Non-pigmented ciliary epithelial cell (primary cell): ENCODE data around the gene ZNF467.

Experiments
- DNase-seq: peaks from one replicate; pipeline ENCODE4 v3.0.0-alpha.2; 2010; ENCODE audit warnings: low read depth

Gene ZNF467, protein sequence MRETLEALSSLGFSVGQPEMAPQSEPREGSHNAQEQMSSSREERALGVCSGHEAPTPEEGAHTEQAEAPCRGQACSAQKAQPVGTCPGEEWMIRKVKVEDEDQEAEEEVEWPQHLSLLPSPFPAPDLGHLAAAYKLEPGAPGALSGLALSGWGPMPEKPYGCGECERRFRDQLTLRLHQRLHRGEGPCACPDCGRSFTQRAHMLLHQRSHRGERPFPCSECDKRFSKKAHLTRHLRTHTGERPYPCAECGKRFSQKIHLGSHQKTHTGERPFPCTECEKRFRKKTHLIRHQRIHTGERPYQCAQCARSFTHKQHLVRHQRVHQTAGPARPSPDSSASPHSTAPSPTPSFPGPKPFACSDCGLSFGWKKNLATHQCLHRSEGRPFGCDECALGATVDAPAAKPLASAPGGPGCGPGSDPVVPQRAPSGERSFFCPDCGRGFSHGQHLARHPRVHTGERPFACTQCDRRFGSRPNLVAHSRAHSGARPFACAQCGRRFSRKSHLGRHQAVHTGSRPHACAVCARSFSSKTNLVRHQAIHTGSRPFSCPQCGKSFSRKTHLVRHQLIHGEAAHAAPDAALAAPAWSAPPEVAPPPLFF

DNA sequence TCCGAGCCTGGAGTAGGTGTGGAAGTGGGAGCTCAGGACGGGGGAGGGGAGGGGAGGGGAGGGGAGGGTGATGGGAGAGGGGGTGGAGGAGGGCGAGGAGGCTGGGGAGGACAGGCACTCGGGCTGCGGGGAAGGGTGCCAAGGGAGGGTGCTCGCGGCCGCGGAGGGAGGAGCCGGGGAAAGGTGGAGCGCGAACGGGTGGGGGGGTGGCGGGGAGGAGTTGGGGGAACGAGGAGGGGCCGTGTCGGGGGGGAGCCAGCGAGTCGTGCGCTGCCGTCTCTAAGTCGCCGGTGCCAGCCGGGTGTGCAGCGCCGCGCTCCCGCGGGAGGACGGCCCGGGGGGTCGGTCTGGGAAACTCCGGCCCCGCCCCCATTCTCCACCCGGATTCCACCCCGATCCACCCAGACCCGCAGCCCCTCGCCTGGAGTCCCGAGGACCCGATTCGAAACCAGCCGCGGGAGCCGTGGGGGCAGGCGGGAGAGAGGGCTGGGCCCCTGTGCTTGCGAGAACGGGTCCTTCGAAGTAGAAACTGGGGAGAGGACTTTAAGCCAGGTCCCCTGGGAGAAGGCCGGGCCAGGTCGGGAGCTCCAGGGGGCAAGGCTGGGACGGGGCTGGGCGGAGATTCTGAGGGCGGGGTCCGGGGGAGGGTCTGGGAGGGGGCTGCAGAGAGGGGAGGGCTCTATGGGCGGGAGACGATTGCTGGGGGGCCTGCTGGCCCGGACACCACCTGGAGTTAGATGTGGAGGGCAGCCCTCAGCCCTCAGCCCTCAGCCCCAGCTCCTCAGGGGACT is at the start of gene ZNF467:
Gene ZNF467 (minus strand): TSS at position 143 of the 791 bp plus-strand sequence. CDS start 2,556 bp downstream, outside the sequence.
- DNase-seq = no peak

DNA sequence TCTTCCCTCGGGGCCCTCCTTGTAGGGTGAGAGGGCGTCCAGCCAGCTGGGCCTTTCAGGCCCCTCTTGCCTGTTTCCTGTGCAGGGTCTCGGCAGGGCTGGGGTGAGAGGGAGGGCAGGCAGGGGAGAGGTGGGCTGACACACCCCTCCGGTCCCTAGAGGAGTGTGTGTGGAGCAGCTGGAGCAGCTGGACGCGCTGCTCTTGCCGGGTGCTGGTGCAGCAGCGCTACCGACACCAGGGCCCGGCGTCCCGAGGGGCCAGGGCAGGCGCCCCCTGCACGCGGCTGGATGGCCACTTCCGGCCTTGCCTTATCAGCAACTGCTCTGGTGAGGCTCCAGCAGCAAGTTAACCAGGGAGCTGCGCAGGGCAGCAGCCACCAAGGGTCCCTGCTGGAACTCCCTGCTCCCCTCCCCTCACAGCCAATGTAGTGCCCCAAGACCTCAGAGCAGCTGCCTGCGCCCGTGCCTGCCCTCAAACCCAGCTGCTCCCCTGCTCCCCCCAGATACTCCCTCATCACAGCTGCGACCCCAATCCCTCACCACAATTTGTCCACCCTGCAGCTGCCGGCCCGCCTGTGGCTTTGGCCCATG is 49.1 kb upstream of the ZNF467 start:
- no peak for DNase-seq

DNA sequence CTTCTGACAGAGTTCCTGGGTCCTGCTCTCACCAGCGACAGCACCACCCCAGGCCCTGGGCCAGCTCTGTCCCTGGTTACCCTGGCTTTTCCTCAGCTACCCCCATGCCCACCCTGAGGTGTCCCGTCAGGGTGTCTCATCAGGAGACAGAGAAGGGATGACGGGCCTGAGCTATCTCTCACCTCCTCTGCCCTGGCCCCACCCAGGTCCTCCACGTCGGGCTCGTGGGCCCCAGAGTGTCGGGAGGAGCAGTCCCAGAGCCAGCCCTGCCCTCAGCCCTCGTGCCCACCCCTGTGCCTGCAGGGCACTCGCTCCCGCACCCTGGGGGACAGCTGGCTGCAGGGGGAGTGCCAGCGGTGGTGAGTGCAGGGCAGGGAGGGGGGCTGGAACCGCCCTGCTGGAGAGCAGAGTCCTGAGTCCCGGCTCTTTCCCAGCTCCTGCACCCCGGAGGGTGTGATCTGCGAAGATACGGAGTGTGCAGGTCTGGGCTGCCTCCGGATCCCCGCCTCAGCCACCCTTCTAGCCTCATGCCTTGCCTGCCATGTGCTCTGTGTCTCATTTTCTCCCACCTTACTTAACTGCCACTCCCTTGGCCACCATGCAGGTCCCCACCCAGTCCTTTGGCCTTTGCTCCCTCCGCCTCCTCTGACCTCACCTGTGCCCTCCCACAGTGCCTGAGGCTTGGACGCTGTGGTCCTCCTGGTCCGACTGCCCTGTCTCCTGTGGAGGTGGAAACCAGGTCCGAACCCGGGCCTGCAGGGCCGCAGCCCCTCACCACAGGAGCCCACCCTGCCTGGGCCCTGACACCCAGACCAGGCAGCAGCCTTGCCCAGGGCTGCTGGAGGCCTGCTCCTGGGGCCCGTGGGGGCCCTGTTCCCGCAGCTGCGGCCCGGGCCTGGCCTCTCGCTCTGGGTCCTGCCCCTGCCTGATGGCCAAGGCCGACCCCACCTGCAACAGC is 48.1 kb upstream of the ZNF467 start:
- no peak for DNase-seq

DNA sequence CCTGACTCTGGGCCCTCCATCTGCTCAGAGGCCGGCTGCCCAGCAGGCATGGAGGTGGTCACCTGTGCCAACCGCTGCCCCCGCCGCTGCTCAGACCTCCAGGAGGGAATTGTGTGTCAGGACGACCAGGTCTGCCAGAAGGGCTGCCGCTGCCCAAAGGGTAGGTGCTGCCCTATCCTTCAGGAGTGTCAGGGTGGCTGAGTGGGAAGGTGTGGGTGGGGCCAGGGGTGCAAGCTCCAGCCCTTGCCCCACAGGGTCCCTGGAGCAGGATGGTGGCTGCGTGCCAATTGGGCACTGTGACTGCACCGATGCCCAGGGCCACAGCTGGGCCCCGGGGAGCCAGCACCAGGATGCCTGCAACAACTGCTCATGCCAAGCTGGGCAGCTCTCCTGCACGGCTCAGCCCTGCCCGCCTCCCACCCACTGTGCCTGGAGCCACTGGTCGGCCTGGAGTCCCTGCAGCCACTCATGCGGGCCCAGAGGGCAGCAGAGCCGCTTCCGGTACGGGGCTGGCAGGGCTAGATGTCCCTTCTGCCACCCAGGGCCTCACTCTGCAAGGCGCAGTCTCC is 47.3 kb upstream of the ZNF467 start:
- DNase-seq = no peak

DNA sequence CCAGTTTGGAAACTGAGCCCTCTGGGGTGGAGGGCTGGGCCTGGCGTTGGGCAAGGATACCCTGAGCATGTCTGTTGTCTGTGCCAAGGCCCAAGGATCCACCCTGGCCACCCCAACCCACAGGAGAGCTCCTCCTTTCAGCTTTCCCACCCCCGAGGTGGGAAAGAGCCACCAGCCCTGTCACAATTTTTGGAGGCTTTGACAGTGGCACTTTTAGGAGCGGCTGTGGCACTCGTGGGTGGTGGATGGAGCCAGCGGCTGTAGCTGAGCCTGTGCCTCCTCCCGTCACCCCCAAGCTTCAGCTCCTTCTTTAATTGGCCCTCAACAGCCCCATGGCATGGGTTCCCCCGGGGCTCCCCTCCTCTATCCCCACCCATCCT is 46.6 kb upstream of the ZNF467 start:
- no peak for DNase-seq

DNA sequence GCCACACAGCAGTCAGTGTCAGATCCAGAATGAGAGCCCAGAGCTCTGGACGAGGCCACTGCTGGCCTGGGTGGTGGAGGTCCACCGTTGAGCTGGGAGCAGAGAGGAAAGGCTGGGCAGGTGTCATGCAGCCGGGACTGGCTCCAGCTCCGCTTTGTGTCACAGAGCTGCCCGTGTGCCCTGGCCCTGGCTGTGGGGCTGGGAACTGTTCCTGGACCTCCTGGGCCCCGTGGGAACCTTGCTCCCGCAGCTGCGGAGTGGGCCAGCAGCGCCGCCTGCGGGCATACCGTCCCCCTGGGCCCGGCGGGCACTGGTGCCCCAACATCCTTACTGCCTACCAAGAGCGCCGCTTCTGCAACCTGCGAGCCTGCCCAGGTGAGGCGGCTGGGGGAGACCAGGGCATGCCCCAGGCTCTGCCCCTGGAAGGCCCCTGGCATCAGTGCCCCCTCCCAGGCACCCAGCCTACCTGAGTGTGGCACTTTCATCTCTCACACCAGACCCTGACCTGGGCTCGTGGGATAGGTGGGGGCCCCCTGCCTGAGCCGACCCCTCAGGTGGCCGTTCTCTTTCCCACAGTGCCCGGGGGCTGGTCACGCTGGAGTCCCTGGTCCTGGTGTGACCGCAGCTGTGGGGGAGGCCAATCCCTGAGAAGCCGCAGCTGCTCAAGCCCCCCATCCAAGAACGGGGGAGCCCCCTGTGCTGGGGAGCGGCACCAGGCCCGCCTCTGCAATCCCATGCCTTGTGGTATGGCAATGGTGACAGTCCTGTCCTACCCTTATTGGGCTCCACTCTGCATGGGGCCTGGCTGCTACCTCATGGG is 46.0 kb upstream of the ZNF467 start:
- no peak for DNase-seq

DNA sequence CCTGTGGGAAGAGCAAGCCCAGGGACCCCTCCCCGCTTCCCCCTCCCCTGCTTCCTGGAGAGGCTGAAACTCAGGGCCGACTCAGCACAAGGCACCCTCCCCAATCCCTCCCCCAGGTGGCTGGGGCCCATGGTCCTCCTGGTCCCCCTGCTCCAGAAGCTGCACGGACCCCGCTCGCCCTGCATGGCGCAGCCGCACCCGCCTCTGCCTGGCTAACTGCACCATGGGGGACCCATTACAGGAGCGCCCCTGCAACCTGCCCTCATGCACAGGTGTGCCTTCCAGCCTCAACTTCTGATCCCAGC is 45.1 kb upstream of the ZNF467 start:
- no peak for DNase-seq

DNA sequence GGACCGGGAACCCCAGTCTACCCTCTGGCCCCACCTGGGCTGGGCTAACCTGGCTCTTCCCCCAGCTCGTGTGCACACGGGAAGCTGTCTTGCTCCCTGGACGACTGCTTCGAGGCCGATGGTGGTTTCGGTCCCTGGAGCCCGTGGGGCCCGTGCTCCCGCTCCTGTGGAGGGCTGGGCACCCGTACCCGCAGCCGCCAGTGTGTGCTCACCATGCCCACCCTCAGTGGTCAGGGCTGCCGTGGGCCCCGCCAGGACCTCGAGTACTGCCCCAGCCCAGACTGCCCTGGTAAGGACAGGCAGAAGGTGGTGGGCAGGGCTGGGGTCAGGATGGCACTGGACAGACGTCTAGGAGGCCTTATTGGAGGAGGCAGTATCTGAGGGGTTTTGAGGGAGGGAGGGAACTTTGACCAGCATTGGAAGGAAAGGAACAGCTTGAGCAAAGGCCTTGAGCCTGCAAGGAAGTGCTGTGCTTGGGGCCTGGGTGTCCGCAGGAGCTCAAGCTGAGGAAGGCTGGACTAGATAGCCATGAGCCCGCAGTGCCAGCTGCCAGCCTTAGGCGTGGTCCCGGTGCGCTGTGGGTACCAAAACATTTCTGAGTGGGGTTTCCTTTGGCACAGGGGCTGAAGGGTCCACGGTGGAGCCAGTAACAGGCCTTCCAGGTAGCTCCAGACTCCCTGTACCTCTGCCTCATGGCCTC is 44.6 kb upstream of the ZNF467 start:
- no peak for DNase-seq

DNA sequence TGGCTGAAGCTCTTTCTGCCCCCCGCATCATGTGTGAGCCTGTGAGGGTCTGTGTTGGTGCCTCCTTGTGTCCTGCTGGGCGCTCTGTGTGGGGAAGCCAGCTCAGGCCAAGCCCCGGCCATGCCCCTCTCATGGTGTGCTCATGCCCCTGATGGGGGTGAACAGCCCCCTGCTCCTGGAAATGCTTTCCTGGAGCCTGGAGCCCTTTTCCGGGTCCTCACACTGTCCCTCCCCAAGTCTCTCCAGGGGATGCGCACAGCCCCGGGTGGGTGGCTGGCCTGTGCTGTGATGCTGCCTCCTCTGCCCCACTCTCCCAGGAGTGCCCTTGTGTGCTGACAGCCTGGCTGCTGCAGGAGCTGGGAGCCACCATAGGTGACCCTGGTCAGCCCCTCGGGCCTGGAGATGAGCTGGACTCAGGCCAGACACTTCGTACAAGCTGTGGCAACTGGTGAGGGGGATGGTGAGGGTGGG is 43.9 kb upstream of the ZNF467 start:
- no peak for DNase-seq

DNA sequence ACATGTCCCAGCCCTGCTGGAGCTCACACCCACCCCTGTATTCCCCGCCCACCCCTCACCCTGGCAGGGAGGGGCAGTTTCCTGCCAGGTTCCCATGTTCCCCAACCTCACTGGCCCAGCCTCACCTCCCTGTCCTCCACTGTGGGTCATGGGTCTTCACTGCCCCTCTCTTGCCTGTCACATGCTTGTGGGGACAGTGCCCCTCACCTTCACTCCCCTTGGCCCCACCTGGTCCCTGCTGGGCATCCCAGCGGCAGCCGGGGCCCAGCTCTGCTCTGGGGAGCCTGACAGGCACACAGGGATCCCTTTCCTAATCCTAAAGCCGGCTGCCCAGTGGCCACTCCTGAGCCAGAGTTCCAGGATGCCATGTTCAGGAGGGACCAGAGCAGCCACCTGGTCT is 43.4 kb upstream of the ZNF467 start:
- DNase-seq = no peak

DNA sequence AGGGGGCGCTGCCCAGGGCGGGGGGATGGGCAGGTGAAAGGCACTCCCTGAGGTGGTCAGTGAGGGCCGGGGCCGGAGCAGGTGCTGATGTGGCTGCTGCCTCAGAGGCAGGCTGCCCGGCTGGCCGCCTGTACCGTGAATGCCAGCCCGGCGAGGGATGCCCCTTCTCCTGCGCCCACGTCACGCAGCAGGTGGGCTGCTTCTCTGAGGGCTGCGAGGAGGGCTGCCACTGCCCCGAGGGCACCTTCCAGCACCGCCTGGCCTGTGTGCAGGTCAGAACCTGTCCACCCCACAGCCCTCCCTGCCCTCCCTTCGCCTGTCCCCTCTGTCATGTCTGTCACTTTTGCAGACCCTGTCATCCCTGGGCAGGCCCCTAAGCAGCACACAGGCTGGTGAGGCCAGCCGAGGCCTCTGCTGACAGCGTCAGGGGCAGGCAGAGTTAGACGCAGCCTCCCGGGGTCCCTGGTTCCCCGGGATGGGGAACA is 42.9 kb upstream of the ZNF467 start:
- no peak for DNase-seq

DNA sequence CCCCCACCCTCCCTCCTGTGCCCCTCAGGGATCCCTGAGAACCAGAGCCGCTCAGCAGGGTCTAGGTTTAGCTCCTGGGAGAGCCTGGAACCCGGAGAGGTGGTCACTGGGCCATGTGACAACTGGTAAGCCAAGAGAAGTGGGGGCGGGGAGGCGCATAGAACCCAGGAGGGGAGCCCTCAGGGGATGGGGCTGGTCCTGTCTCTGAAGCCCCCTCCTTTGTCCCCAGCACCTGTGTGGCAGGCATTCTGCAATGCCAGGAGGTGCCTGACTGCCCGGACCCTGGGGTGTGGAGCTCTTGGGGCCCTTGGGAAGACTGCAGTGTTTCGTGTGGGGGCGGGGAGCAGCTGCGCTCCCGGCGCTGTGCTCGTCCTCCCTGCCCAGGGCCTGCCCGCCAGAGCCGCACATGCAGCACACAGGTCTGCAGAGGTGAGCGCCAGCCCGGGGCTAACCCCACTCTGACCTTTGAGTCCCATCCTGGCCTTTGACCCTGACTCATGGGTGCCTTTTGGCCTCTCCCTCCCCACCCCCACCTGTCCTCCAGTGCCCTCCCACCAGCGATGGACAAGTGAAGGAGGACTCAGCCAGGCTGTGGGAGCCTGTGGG is 42.4 kb upstream of the ZNF467 start:
- DNase-seq = no peak

DNA sequence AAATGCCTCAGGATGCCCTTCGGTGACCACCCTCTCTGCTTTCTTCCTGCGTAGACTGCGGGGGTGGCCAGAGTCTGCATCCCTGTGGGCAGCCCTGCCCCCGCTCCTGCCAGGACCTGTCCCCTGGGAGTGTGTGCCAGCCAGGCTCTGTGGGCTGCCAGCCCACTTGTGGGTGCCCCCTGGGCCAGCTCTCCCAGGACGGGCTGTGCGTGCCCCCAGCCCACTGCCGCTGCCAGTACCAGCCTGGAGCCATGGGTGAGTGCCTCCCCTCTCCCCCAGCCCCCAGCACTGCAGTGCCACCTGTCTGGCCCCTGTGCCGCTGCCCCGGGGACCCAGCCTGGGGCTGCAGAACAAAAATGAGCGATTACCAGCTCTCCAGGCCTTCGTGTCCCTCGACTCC is 41.7 kb upstream of the ZNF467 start:
- no peak for DNase-seq

DNA sequence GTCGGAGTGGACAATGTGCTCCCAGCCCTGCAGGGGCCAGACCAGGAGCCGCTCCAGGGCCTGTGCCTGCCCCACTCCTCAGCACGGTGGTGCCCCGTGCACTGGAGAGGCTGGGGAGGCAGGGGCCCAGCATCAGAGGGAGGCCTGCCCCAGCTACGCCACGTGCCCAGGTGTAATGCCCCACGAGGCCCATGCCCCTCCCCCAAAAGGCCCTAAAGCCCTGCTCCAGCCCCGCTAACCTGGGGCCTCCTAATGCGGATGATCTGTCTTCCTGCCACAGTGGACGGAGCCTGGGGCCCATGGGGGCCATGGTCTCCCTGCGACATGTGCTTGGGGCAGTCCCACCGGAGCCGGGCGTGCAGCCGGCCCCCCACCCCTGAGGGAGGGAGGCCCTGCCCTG is 41.1 kb upstream of the ZNF467 start:
- no peak for DNase-seq

DNA sequence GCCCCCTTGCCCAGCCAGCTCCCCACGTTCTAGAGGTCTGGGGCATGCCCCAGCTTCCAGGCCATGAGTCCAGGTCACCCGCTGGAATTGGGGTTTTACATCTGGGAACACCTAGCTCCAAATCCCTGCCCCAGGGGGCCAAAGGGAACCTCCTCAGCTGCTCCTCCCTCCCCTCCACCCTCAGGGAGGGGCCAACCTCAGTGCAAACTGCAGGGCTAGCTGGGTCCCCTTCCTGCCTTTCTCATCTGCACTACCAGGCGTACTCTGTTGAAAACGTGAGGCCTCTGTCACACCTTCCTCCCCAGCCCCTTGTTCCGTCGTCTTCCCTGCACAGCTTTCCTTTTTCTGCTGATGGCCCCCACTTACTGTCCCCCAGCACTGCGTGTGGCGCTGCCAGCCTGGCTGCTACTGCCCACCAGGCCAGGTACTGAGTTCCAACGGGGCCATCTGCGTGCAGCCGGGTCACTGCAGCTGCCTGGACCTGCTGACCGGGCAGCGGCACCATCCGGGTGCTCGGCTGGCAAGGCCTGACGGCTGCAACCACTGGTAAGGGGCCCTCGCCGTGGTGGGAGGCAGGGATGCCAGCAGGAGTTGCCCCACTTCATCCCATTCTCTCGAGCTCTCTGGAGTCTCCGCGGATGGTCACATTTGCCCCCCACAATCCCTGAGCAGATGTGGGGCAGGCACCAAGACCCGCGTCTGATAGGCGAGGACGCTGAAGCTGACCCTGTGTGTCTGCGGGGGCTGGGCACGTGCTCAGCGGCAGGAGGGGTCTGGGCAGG is 40.1 kb upstream of the ZNF467 start:
- DNase-seq = no peak

DNA sequence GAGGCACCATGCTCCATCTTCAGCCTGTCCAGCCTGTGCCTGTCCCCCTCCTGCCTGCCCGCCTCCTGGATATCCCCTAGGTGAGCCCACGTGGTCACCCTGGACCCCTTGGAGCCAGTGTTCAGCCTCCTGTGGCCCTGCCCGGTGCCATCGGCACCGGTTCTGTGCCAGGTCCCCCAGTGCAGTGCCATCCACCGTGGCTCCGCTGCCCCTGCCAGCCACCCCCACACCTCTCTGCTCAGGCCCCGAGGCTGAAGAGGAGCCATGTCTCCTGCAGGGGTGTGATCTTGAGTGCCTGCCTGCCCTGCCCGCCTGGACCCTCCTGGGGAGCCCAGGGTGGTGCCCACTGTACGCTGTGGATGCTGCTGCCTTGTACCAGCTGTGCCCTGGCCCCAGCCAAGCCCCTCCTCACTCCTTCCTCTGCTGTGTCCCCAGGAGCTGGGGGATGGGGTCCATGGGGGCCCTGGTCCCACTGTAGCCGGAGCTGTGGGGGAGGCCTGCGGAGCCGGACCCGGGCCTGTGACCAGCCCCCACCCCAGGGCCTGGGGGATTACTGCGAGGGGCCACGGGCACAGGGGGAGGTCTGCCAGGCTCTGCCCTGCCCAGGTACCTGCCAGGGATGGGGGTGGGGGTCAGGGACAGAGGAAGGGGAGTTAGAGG is 38.6 kb upstream of the ZNF467 start:
- no peak for DNase-seq

DNA sequence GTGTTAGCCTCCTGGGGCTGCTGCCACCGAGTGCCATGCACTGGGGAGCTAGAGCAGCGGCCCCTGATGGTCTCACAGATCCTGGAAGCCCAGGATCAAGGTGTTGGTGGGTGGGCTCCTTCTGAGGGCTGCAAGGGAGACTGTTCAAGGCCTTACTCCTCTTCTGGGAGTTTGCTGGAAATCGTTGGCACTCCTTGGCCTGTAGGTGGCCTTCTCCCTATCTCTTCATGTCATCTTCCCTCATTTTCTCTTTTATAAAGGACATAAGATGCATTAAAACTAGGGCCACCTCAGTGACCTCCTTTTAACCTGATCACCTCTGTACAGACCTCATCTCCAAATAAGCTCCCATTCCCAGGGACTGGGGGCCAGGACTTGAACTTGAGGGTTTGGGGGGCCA is 37.8 kb upstream of the ZNF467 start:
- no peak for DNase-seq

DNA sequence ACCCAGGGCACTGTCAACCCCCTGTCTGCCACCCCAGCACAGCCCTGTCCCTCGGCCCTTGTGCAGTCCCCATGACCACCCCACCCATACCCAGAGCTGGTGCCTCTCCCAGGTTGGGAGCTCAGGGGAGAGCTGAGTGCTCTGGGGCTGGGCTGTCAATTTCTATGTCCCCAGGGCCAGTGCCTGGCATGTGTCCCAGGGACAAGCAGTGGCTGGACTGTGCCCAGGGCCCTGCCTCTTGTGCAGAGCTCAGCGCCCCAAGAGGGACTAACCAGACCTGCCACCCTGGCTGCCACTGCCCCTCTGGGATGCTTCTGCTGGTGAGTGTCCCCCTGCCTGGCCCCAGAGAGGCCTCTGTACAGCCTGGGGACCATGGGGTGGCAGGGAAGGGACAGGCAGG is 35.8 kb upstream of the ZNF467 start:
- no peak for DNase-seq
